ENCODE results near the gene GP2.
"Not testable (repeated sequence)": the region's sequence is repeated elsewhere in the genome, so short reads cannot be mapped to it uniquely, and the experiment has no call there.

GP2 gene

GRCh38 chr16:20325005-20325404, 2.3 kb downstream of the GP2 start:
- DNase-seq (ENCODE audit: low read depth) = no peak

GRCh38 chr16:20323591-20324117, 3.7 kb downstream of the GP2 start:
- DNase-seq (ENCODE audit: low read depth) = no peak

GRCh38 chr16:20322696-20323095, 4.6 kb downstream of the GP2 start:
- no peak for DNase-seq (ENCODE audit: low read depth)

GRCh38 chr16:20321671-20322070, 5.6 kb downstream of the GP2 start:
- DNase-seq (ENCODE audit: low read depth) = no peak

- not testable (repeated sequence) for DNase-seq (ENCODE audit: low read depth)
These were observed 6.3 kb downstream of the GP2 start for GRCh38 chr16:20321051-20321450.

- no peak for DNase-seq (ENCODE audit: low read depth)
These were observed 6.7 kb downstream of the GP2 start for GRCh38 chr16:20320592-20320991.

- no peak for DNase-seq (ENCODE audit: low read depth)
These were observed 7.1 kb downstream of the GP2 start for GRCh38 chr16:20320178-20320577.

- DNase-seq (ENCODE audit: low read depth) = no peak
These were observed 7.9 kb downstream of the GP2 start for GRCh38 chr16:20319406-20319805.

- DNase-seq (ENCODE audit: low read depth) = no peak
These were observed 8.9 kb downstream of the GP2 start for GRCh38 chr16:20318437-20318836.

GRCh38 chr16:20318006-20318405, 9.3 kb downstream of the GP2 start:
- no peak for DNase-seq (ENCODE audit: low read depth)

- DNase-seq (ENCODE audit: low read depth) = no peak
These were observed 10.2 kb downstream of the GP2 start for GRCh38 chr16:20317117-20317516.

- no peak for DNase-seq (ENCODE audit: low read depth)
These were observed 10.6 kb downstream of the GP2 start for GRCh38 chr16:20316715-20317114.

GRCh38 chr16:20315764-20316163, 11.5 kb downstream of the GP2 start:
- no peak for DNase-seq (ENCODE audit: low read depth)

GRCh38 chr16:20314575-20314974, 12.7 kb downstream of the GP2 start:
- DNase-seq (ENCODE audit: low read depth) = no peak

- no peak for DNase-seq (ENCODE audit: low read depth)
These were observed 13.6 kb downstream of the GP2 start for GRCh38 chr16:20313741-20314140.

GRCh38 chr16:20312536-20313095, 14.7 kb downstream of the GP2 start:
- DNase-seq (ENCODE audit: low read depth) = not testable (repeated sequence)

- DNase-seq (ENCODE audit: low read depth) = no peak
These were observed 15.8 kb downstream of the GP2 start for GRCh38 chr16:20311548-20311947.

GRCh38 chr16:20310421-20311395, 16.6 kb downstream of the GP2 start:
- DNase-seq (ENCODE audit: low read depth) = no peak

GRCh38 chr16:20309786-20310185, 17.5 kb downstream of the GP2 start:
- no peak for DNase-seq (ENCODE audit: low read depth)

GRCh38 chr16:20308801-20309590, 18.3 kb downstream of the GP2 start:
- DNase-seq (ENCODE audit: low read depth) = no peak

GRCh38 chr16:20308266-20308665, 19.0 kb downstream of the GP2 start:
- DNase-seq (ENCODE audit: low read depth) = no peak

- DNase-seq (ENCODE audit: low read depth) = no peak
These were observed 19.5 kb downstream of the GP2 start for GRCh38 chr16:20307791-20308190.

All from iris pigment epithelial cell (primary cell).